ENCODE measurements around the gene MEGF9.

MEGF9 gene

DNA sequence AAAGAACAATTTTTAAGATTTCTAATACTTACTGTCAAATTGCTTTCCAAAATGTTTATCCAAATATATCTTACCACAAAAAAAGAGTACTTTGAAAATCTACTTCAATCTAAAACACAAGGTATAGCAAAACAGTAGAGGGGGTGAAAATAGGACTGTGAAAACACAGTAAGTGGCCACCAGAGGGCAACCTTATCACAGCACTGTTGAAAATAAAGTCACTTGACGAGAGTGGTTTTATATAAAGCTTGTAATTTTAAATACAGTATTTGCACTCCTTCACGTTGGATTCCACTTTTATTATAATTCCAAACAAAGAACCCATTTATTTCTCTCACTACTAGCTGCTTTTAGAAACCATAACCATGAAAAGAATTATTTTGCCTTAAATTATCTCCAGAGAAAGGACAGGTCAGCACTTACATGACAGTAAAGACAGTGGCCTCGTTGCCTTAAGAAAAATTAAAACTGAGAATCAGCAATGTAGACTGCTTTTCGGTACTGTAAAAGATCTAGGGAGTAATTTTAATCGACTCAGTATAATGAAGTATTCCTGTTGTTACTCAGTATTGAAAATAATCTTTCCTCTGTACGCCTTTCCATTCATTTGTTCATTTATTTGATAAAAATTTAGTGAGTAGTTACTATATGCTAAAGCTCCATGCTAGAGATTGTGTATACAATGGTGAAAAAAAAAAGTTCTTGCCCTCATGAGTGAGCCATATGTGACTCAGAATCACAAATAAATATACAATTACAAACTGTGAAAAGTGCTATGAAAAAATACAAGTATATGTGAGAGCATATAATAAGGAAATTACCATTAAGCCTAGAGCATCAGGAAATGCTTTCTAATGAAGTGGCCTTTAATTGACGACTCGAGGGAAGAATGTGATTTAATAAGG, 94.3 kb downstream of the MEGF9 start:
- no peak for DNase-seq

DNA sequence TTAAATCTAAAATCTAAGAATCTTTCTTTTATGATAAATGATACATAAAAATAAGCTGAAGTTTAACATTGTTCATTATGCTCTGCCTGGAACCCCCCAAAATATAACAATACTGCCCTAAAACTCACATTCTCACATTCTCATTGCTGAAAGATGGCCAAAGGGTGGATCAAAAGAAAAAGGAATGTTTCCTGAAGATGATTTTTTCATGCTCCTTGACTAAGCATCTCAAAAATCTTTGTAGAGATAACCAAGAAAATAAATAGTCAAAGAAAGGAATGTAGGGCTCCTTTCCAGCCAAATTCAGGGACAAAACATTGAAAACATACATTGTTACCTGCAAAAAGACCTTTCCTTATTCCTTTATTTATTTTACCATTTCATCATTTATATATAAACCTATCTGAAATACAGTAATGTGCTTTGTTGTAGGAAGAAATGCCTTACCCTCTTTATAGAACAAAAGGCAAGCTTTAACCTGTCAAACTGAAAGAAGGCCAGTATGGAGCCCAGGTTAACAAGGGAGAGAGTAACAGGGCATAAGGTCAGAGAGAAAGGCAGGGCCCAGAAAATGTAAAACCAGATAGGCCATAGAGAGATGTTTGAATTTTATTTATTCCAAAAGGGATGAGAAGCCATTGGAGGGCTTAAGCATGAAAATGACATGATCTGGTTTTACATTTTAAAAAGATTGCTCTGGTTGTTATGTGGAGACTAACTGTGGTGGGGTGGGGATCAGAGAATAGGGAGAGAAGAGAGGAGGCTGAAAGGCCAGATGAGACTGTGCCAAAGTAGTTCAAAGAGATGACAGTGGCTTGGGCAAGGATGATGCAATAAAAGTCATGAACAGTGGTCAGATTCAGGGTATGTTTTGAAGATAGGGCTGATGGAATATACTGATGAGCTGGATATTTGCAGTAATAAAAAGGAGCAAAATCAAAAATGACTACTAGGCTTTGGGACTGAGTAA, 97.0 kb downstream of the MEGF9 start:
- DNase-seq, result no peak

DNA sequence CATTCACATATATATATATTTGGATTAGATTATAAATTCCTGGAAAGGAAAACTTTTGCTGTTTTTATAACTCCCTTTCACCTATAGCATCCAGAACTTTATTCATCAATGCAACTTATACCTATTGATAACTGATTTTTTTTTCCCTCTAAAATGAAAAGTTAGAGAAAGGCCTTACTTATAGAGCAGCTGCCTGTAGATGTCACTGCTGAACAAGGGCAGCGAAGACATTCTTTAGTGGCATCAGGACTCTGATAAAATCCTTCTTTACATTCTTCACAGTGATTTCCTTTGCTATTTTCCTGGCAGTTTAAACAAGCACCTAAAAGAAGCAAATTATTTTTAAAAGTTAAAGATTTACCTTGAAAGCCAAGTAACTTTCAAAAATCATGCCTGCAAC, 102.1 kb downstream of the MEGF9 start:
- DNase-seq, result no peak

DNA sequence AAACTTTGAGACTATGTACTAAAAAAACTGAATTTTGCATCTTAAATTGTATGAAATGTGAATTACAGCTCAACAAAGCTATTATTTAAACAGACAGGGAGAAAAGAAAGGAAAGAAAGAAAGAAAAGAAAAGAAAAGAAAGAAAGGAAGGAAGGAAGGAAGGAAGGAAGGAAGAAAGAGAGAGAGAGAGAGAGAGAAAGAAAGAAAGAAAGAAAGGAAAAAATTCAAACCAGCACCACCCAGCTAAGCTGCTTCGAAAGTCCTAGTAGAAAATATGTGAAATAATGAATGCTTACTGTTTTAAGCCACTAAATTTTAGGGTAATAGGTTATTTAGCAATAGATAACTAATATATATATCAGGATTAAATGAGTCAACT, 102.6 kb downstream of the MEGF9 start:
- DNase-seq, result no peak

- DNase-seq, result no peak
These were observed 103.1 kb downstream of the MEGF9 start for GRCh38 chr9:120610975-120611689.

DNA sequence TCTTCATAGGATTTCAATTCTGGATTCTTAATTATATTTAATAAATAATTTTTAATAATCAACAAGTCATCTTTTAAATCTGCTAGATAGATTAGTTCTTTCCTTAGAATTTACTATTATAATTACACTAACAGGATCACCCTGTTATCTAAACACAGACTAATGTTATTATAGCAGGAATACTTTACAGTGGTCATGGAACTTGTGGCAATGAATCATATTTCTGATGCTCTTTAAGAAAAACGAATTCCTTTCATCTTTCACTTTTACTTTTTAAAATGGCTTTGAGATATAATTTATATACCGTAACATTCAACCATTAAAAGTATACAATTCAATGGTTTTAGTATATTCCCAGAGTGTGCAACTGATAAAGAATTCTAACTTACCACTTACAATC, 104.6 kb downstream of the MEGF9 start:
- no peak for DNase-seq

DNA sequence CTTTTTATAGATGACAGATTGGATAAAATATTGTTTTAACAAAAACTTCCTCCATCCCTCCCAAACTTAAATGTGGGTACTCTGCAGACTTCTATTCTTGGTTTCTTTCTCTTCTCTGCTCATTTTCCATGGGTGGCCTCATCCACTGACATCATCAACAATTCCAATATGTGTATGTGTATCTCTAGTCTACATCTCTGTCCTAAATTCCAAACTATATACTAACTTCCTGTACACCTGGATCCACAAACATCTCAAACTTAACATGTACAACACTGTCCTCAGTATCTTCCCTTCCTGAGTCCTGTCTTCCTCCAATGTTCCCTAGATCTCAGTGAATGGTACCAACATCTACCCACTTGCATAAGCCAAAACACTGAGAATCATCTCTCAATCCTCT, 105.8 kb downstream of the MEGF9 start:
- DNase-seq, result no peak

DNA sequence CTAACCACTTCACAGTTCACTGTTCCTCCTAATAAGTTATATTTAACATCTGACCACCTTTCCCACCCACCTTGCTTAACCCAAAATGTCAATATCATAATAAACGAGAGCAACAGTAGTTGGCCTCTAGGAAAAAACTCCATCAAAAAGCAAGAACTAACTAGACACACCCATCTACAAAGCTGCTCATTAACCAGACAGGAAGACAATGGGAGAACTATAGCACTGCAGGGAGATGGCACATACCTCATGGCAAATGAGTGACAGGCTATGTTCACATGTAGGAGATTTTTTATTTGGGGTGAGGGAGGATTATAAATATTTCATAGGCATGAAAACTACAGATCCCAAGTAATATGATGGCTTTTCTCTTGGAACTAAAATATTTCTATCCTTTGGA, 110.7 kb downstream of the MEGF9 start:
- DNase-seq, result no peak

DNA sequence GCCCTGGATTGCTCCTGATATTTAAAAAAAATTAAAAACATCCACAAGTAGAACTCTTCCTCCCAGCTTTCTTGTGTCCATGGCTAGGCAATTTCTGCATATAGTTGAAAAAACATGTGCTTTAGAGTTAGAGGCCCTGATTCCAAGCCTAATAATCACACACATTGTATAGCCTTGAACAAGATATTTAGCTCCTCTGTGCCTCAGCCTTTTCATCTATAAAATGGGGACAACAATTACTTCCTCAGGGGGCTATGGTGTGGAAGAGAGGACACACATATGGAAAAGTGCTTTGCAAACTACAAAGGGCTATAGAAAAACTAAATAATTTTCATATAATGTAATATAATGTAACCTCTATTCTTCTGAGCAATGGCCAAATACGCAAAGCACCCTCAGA, 111.3 kb downstream of the MEGF9 start:
- DNase-seq, result no peak

GRCh38 chr9:120593955-120594277, 120.4 kb downstream of the MEGF9 start:
- DNase-seq, result no peak

GRCh38 chr9:120593250-120593954, 120.9 kb downstream of the MEGF9 start:
- DNase-seq, result no peak

GRCh38 chr9:120592210-120592609, 122.1 kb downstream of the MEGF9 start:
- no peak for DNase-seq

DNA sequence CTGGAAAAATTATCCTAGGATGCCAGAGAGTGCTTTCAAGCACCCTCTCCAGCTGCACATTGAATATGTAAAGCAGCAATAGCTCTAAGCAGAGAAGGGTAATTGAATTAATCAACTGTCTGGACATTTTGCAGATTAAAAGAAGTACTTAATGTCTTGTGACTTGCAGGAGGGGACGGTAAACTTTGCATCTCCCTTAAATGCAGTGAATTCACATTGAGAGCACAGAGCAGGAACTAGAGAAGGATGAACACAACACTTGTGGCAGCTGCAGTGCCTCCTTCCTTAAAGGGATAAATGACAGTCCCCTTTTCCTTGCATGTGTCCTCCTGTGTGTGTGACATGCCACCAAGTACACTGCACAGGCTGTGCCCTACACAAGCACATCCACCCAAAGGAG, 126.9 kb downstream of the MEGF9 start:
- DNase-seq, result no peak

DNA sequence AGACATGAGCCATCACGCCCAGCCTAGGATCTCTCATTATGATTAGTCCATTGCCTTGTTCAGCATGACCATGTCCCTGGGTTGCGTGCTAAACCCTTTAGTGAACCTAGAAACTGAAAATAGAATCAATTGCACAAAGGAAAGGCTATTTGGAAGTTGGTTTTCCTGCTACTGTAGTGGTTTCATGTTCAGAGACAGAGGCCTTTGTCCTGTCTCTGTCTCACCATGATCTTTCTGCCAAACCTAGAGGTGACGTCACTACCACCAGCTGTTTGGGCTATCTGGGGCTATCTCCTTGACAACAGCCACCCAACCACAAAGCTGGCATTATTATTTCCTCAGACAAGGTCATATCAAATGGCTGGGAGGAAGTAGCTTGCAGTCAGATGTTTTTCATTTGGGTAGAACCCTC, 130.3 kb downstream of the MEGF9 start:
- no peak for DNase-seq

GRCh38 chr9:120580051-120580896, 134.0 kb downstream of the MEGF9 start, which contains the start of gene CDK5RAP2:
TSS of gene CDK5RAP2 (minus strand) at chr9:120580167. CDS start at chr9:120579978, 189 bp downstream.
- no peak for DNase-seq

DNA sequence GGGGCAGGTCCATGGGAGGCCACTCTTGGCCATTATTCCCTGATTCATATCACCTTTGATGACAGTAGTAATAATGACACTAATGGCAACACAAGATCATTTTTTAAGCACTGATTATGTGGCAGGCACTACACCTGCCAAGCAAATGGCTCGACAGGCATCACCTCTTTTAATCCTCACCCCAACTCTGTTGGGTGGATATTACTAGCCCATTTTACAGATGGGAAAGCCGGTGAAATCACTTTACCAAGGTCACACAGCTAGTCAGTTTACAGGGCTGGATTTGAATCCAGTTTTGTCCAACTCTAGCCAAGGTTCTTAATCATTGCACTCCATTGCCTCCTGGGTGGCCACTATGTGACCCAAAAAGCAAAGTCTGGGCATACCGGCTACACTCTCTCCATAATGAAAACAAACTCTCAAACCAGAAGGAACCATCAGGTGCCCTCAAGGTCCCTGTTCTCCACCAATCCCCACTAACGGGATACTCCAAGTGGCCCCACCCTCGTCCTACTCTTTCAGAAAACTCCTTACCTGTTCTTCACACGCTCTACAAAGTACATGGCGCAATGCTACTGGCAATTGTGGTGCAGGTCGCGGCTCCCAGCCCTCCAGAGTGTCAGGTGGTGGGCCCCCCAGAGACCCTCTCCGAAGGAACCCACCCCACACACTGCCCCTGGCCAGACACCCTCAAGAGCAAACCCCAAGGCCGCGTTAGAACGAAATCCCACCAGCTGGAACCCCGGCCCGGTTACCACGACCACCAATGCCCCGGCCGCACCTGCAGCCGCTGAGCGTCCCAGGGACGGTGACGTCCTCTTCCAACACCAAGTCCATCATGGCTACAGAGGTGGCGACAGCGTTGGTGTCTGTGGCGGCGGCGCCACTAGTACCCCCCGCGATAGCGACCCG, 134.9 kb downstream of the MEGF9 start:
- DNase-seq, result no peak

DNA sequence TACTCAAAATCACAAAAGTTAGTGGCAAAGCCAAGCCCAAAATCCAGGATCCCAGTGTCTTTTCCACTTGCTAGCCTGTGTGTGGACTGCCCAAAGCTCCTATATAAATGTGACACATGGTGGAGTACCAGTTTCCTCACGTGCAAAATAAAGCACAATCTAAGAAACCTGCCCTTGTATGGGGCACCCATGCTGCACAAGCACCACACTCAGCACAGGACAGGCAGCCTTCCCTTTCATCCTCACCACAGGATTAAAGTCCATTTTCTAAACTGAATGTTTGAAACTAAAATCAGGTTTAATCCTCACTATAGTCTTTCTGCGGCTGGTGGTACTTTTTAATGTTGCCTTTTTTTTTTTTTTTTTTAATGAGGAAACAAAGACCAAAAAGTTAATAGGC, 139.8 kb downstream of the MEGF9 start:
- DNase-seq, result no peak

DNA sequence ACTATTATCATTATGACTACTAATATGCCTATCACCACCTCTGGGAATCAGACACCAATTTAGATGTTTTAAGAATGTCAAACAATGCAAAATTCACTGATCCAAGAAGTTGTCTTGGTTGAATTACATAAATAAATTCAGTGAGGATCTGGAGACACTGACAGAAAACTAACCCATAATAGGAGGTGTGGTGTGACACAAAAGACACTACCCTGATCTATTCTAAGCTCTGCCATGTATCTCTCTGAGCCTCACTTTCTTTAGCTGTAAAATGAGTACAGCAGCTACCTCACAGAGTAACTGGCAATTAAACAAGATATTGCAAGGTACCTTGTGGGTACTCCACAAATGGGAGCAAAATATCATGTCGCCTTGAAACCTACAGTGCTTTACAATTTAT, 141.8 kb downstream of the MEGF9 start:
- DNase-seq, result no peak

GRCh38 chr9:120571443-120572257, 142.6 kb downstream of the MEGF9 start:
- DNase-seq, result no peak

- DNase-seq, result no peak
These were observed 144.0 kb downstream of the MEGF9 start for GRCh38 chr9:120570296-120570695.
